ENCODE results near the gene CLEC2L. TPM values are rescaled to one million over a fixed set of nuclear protein-coding genes. Genes with fewer than 3 reads are reported as not detected.

The CLEC2L gene
- total and polyA plus RNA-seq, 12 donors: 0.03 to 0.97 (median 0.28) TPM; not detected in 9

GRCh38 chr7:139567647-139568345, 44.3 kb downstream of the CLEC2L start:
- Histone ChIP-seq H3K27ac (no peak overlapping the region), H3K27me3 (no peaks in the 10 kb centered on the region), H3K4me3 (no peak overlapping the region), H3K4me1 (peaks cover 0 to 17% (median 0%) of the 10 kb centered on the region in 9 donors), H3K9me3 (no peaks in the 10 kb centered on the region), H3K36me3 (peaks cover 0 to 66% (median 6%) of the 10 kb centered on the region in 9 donors)
- DNase-seq (no peak), ATAC-seq (no peak)
- intact Hi-C loops (cut with DNase I): loop anchor here in 1 of 10 donors (5.0 kb wide), 1 partner anchor 70 kb away; no protein-coding TSS in a partner anchor
- no peak for TF ChIP-seq CTCF (IDR thresholded peaks at IDR 0.05)
- WGBS, 2 donors: 87 to 91% methylated on average over 14 of the region's 14 CpGs

GRCh38 chr7:139568346-139568675, 44.8 kb downstream of the CLEC2L start:
- no peak for TF ChIP-seq CTCF (IDR thresholded peaks at IDR 0.05)
- Histone ChIP-seq H3K27me3 (no peaks in the 10 kb centered on the region), H3K4me3 (no peak overlapping the region), H3K4me1 (peaks cover 0 to 14% (median 0%) of the 10 kb centered on the region in 9 donors), H3K36me3 (peaks cover 0 to 71% (median 11%) of the 10 kb centered on the region in 9 donors), H3K27ac (no peak overlapping the region), H3K9me3 (no peaks in the 10 kb centered on the region)
- intact Hi-C loops (cut with DNase I): loop anchor here in 1 of 10 donors (5.0 kb wide), 1 partner anchor 71 kb away; no protein-coding TSS in a partner anchor
- 88 to 92% methylated on average over 6 of the region's 6 CpGs for WGBS, 2 donors
- DNase-seq (no peak), ATAC-seq (no peak)

GRCh38 chr7:139568813-139569490, 45.5 kb downstream of the CLEC2L start:
- 96 to 97% methylated on average over 12 of the region's 12 CpGs for WGBS, 2 donors
- H3K27me3 ChIP-seq: no peaks in the 10 kb centered on the region
- no peak for TF ChIP-seq CTCF (IDR thresholded peaks at IDR 0.05)
- H3K4me3 ChIP-seq: no peak overlapping the region
- peaks cover 0 to 14% (median 0%) of the 10 kb centered on the region in 9 donors for H3K4me1 ChIP-seq
- ATAC-seq (peak in 2 of 8 donors; percentile 10 to 13), DNase-seq (no peak)
- intact Hi-C loops (cut with DNase I): loop anchor here in 1 of 10 donors (5.0 kb wide), 1 partner anchor 72 kb away; no protein-coding TSS in a partner anchor
- H3K27ac ChIP-seq: no peak overlapping the region
- H3K9me3 ChIP-seq: no peaks in the 10 kb centered on the region
- peaks cover 0 to 76% (median 11%) of the 10 kb centered on the region in 9 donors for H3K36me3 ChIP-seq

GRCh38 chr7:139570119-139570518, 46.6 kb downstream of the CLEC2L start:
- Histone ChIP-seq H3K4me1 (peaks cover 0 to 23% (median 3%) of the 10 kb centered on the region in 9 donors), H3K27me3 (no peaks in the 10 kb centered on the region), H3K27ac (no peak overlapping the region), H3K4me3 (no peak overlapping the region), H3K9me3 (no peaks in the 10 kb centered on the region), H3K36me3 (peaks cover 0 to 83% (median 15%) of the 10 kb centered on the region in 9 donors)
- TF ChIP-seq CTCF (IDR thresholded peaks at IDR 0.05): peak in 2 of 9 donors; percentile 3 to 5
- DNase-seq (no peak), ATAC-seq (no peak)
- WGBS, 2 donors: 80% methylated on average over 8 of the region's 8 CpGs
- intact Hi-C loops (cut with DNase I): no loop called here

Data from heart right ventricle (tissue), 16 donors.